ENCODE measurements around the gene RBM6.
"Not testable (repeated sequence)": the region's sequence is repeated elsewhere in the genome, so short reads cannot be mapped to it uniquely, and the experiment has no call there.

The RBM6 gene, protein sequence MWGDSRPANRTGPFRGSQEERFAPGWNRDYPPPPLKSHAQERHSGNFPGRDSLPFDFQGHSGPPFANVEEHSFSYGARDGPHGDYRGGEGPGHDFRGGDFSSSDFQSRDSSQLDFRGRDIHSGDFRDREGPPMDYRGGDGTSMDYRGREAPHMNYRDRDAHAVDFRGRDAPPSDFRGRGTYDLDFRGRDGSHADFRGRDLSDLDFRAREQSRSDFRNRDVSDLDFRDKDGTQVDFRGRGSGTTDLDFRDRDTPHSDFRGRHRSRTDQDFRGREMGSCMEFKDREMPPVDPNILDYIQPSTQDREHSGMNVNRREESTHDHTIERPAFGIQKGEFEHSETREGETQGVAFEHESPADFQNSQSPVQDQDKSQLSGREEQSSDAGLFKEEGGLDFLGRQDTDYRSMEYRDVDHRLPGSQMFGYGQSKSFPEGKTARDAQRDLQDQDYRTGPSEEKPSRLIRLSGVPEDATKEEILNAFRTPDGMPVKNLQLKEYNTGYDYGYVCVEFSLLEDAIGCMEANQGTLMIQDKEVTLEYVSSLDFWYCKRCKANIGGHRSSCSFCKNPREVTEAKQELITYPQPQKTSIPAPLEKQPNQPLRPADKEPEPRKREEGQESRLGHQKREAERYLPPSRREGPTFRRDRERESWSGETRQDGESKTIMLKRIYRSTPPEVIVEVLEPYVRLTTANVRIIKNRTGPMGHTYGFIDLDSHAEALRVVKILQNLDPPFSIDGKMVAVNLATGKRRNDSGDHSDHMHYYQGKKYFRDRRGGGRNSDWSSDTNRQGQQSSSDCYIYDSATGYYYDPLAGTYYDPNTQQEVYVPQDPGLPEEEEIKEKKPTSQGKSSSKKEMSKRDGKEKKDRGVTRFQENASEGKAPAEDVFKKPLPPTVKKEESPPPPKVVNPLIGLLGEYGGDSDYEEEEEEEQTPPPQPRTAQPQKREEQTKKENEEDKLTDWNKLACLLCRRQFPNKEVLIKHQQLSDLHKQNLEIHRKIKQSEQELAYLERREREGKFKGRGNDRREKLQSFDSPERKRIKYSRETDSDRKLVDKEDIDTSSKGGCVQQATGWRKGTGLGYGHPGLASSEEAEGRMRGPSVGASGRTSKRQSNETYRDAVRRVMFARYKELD

DNA sequence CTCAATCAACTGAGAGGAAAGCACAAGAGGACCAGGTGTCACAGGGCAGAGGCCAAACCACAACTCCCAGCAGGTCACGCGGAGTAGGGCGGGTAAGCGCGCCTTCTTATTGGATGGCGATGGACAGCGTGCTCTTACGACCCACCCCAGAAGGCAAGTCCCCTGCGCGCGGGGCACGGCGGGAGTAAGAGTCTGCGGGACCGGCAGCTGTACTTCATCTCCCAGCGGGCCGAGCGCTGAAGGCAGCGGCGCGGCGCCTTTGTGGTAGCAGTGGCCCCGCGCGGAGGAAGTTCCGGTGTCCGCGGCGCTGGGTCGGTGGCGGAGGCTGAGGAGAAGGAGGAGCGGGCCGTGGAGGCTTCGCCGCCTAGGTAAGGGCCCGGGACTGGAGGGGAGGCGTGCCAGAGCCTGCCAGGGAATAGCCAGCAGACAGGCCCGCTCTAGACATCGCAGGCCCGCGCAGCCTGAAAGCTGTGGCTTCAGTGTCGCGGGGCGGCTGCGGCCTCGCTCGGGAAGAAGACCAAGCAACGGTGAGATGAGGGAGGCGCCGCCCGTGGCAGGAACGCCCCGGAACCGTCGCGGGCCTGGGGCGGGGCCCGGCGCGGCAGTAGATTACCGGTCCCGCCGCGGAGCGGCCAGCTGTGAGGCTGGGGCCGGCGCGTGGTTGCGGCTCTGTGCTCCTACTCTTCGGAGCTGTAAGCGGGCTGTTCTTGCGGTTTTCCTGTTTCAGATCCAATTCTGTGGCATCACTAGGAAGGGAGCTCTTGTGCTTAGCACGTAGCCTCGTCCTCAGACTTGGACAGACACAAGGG, at the start of gene RBM6:
Gene RBM6 (plus strand): TSS at position 293 of the 809 bp plus-strand sequence. CDS start 22,492 bp downstream, outside the sequence.
- peak; percentile 93 for DNase-seq (ENCODE audit: low spot score)

DNA sequence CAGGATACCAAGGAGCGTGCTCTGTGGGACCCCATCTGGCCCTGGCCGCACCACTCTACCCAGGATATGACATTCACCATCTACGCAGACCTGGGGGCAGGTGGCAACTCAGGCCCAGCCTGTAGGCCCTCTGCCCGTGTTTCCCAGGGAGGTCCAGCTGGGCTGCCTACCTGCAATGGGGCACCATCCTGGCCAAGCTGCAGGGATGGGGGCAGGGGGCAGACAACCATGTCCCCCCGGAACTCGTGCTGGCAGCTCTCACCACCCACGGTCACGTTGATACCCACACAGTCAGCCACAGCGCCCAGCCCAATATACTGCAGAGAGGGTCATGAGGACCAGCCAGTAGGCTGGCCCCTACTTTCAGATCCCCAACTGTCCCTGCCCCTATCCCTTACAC, 44.2 kb upstream of the RBM6 start:
- DNase-seq (ENCODE audit: low spot score): no peak

GRCh38 chr3:49896345-49896744, 43.6 kb upstream of the RBM6 start:
- DNase-seq (ENCODE audit: low spot score): no peak

GRCh38 chr3:49898991-49899390, 41.0 kb upstream of the RBM6 start:
- DNase-seq (ENCODE audit: low spot score): no peak

DNA sequence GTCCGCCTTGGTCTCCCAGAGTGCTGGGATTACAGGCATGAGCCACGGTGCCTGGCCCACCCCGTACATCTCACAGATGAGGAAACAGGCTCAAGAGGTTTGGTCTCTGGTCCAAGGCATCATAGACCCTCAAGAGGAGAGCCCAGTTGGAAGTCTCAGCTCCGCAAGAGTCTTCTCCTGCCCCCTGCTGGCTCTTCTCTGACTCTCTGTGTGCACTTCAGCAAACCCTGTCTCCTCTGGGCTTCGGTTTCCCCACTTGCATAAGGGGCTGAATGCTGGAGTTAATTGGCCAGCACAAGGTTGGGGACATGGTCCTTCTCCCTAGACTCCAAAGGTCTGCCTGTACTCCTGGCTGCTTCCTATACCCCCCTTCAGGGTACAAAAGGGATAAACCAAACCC, 40.1 kb upstream of the RBM6 start:
- no peak for DNase-seq (ENCODE audit: low spot score)

GRCh38 chr3:49900491-49901153, 39.3 kb upstream of the RBM6 start:
- no peak for DNase-seq (ENCODE audit: low spot score)

GRCh38 chr3:49901366-49902339, 38.3 kb upstream of the RBM6 start:
- DNase-seq (ENCODE audit: low spot score): no peak

- DNase-seq (ENCODE audit: low spot score): no peak
These were observed 37.2 kb upstream of the RBM6 start for GRCh38 chr3:49902511-49903345.

DNA sequence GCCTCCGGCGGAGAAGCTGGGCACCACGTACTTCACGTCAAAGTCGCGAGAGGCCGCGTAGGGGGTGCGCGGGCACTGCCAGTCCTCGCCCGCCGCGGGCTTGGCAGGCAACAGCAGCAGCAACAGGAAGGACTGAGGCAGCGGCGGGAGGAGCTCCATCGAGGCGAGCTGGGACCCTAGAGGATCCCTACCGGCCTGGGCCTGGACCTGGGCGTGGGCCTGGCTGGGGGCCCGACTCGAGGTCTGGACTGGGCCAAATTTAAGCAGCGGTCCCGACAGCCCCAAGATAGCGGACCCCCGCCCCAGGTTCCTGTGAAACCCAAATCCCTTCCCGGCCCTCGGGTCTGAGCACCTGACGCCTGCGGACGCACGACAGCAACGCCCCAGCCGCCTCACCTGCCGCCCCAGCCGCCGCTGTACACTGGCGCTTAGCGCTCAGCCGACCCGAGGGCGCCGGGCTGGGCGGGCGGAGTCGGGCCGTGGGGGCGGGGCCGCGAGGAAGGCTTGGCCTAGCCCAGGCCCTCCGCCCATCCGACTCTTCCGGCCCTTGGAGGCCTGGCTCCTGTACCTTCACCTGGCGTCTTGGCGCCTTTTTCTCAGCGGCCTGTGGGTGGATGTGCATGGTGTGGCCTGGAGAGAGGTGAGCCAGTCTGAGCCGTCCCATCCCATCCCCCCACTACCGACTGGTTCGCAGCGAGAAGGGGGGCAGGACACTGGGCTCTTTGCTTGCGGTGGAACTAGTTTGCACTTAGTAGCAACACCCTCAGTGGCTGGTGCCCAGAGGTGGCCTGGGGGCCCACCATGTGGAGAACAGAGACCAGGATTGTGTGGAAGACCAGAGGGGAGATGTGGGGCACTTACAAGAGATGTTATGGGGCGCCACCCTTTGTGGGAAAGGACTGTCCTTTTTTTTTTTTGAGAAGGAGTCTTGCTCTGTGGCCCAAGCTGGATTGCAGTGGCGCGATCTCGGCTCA, 36.2 kb upstream of the RBM6 start, which contains the start of gene MST1R:
Gene MST1R (minus strand): TSS at position 423 of the 974 bp plus-strand sequence. CDS start 264 bp downstream, at position 159.
- peak; percentile 85 for DNase-seq (ENCODE audit: low spot score)

DNA sequence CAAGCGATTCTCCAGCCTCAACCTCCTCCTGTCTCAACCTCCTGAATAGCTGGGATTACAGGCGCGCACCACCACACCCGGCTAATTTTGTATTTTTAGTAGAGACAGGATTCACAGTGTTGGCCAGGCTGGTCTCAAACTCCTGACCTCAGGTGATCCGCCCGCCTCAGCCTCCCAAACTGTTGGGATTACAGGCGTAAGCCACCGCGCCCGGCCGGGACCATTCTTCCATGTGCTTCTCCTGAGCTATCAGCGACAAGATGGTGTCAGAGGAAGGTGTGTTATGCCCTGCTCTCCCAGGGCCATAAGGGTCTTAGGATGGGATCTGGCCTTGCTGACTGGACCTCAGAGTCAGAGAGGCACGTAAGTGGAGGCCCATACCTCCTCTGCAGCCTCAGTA, 35.5 kb upstream of the RBM6 start:
- DNase-seq (ENCODE audit: low spot score): not testable (repeated sequence)

- DNase-seq (ENCODE audit: low spot score): peak; percentile 78
These were observed 33.7 kb upstream of the RBM6 start for GRCh38 chr3:49906073-49906743.

GRCh38 chr3:49908373-49909199, 31.4 kb upstream of the RBM6 start:
- no peak for DNase-seq (ENCODE audit: low spot score)

GRCh38 chr3:49910409-49911123, 29.4 kb upstream of the RBM6 start:
- no peak for DNase-seq (ENCODE audit: low spot score)

DNA sequence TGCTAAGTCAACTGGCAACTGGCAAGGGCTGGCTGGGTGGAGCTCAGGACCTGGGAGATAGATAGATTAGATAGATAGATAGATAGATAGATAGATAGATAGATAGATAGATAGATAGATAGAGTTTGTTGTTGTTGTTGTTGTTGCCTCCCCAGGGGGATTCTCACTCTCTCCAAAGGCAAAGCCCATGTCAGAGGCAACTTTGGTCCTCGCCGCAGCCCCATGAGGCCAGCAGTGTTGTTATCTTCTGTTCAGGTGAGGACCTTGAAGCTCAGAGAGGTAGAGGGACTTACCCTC, 28.9 kb upstream of the RBM6 start:
- DNase-seq (ENCODE audit: low spot score): no peak

DNA sequence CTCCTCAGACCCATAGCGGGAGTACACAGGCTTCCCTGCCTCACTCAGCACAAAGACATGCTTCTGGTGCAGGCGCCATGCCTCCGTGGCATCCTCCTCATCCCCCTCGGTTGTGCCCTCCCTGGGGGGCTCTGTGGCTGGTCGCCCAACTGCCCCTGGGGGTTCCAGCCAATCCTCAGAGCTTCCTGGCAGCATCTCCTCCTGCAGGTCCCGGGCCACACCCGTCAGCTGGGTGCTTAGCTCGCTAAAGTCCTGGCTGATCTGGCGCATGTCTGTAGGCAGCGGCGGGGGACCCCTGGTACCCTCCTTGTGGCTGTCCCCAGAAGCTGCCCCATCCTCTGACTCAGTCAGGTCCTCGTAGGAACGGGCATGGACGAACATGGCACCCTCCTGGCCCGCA, 28.3 kb upstream of the RBM6 start:
- DNase-seq (ENCODE audit: low spot score): no peak

GRCh38 chr3:49912881-49913281, 27.1 kb upstream of the RBM6 start:
- DNase-seq (ENCODE audit: low spot score): no peak
